EL (cell line): ENCODE data around the gene DNPEP.
"Not testable (repeated sequence)": the region's sequence is repeated elsewhere in the genome, so short reads cannot be mapped to it uniquely, and the experiment has no call there.

Experiments
- DNase-seq: peaks from one replicate; pipeline ENCODE4 v3.0.0-alpha.2; 2016

The DNPEP gene

DNA sequence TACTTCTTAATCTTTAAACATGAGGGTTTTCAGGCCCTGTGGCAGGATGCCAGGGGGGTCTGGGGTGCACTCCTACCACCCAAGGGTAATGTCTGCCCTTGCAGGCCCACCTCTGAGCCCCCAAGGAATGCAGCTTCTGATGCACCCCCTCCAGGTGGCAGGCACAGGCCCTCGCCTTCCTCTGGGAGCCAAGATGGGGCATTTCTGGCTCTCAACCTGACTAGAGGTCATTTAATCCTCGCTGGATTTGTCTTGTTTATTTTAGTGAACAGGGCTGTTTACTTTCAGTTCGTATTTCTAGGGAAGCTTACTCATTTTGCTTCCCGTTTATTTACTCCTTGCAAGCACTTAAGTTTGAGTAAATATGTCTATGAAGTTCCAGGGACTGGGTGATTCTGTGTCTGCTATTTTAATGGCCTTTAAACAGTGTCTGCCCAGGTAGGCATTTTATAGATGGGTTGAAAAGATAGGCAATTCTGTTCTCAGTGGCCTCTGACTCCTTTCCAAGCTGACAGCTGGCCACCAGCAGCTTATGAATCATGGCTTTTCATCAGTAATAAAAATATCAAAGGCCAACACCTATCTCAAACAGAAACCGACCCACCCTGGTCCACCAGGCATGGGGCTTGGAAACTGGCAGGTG lies 11.1 kb upstream of the DNPEP start:
- DNase-seq: no peak

DNA sequence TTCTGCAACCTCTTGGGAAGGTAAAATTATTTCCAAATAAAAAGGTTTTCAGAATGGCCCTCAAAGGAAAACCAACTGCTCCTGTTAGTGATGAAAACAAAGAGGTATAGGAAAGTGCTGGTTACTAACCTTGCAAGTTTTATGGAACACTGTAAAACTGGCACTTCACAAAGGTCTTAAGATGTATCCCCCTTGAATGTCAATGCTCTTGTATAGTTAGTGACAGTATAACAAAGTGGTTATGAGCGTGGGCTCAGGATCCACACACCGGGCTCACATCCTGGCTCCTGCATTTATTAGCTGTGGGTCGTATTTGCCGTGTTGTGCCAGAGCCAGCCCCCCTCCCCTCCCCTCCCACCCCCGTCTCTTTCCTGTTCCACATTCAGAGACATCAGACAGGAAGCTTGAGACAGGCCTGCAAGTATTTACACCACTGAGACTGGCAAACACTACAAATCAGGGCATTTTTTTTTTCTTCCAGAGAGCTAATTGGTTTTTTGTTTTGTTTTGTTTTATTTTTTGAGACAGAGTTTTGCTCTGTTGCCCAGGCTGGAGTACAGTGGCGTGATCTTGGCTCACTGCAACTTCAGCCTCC lies 9.2 kb upstream of the DNPEP start:
- DNase-seq: no peak

DNA sequence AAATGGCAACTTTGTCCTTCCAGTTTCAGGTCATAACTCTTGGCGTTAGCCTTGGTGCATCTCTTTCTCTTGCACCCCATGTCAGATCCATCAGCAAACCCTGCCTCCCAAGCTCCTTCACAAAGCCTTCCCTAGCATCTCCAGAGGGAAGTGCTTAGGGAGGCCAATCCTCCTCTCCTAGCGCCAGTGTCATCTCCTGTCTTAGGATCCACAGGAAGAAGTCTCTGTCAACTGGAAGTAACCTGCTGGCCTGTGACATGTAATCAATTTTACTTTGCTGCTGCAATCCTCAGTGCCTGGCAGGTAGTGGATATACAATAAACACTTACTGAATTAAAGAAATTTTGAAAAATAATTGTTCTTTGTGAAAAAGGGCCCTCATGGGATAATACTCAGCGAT lies 7.9 kb upstream of the DNPEP start:
- DNase-seq: no peak

DNA sequence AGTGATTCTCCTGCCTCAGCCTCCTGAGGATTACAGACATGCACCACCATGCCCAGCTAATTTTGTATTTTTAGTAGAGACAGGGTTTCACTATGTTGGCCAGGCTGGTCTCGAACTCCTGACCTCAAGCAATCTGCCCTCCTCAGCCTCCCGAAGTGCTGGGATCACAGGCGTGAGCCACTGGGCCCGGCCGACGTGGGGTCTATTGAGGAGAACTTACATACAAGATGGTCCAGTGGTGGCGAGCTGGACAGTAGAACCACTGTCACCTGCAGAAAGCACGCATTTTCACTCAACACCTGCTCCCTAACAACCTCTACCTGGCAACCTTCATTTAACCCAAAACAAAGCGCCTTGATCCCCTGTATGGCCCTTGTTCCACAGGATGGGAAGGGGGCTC lies 7.3 kb upstream of the DNPEP start:
- DNase-seq: not testable (repeated sequence)

DNA sequence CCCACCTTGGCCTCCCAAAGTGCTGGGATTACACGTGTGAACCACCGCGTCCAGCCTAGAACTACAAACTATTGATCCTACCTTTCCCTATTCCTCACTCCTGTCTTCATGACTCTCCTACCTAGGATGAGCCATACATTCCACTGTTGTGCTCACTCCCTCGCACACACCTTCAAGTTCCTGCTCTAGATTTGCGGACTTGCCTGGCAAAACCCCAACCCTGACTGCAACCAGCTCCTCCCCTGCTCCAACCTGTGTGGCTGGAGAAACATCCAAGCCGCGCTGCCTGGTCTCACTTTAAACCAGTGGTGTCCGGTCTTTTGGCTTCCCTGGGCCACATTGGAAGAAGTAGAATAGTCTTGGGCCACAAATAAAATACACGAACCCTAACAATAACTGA lies 5.0 kb upstream of the DNPEP start:
- no peak for DNase-seq

DNA sequence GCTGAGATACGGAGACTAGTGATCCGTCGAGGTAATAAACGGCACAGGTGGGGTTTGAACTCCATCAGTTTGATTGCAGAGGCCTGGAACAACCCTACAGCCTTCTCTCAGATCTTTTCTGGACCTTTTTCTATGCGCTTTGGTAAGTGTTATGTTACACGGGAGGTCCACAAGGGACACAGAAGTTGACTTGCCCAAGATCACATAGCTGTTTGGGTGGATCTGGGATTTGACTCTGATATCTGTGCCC lies 1.1 kb upstream of the DNPEP start:
- DNase-seq: no peak

DNA sequence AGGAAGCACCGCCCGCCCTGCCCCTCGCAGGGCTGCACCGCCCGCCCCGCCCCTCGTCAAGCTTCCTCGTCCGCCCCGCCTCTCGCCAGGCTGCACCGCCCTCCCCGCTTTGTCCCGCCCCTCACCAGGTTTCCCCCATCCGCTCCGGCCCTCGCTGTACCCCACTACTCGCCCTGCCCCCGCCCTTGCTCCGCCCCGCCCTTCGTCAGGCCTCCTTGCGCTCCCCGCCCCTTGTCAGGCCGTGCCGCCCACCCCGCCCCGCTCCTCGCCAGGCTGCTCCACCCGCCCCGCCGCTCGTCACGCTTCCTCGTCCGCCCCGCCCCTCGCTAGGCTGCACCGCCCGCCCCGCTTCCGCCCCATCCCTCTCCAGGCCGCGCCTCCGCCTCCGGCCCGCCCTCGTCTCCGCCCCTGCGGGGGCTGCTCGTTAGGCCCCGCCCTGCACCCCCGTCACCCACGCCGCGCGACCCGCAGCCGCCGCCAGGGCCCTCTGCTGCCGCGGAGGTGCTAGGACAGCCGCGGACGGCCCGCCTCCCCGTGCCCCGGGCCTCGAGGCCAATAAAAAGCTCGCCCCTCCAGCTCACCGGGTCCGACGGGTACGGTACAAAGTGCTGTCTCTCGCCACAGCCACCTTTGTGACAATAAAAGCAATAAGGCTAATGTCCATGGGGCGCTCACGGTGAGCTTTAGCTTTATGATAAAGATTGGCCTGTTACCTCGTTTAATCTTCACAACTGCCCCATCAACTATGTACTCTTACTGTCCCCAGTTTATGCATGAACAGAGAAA lies 602 bp upstream of the DNPEP start:
- DNase-seq: peak; percentile 95

DNA sequence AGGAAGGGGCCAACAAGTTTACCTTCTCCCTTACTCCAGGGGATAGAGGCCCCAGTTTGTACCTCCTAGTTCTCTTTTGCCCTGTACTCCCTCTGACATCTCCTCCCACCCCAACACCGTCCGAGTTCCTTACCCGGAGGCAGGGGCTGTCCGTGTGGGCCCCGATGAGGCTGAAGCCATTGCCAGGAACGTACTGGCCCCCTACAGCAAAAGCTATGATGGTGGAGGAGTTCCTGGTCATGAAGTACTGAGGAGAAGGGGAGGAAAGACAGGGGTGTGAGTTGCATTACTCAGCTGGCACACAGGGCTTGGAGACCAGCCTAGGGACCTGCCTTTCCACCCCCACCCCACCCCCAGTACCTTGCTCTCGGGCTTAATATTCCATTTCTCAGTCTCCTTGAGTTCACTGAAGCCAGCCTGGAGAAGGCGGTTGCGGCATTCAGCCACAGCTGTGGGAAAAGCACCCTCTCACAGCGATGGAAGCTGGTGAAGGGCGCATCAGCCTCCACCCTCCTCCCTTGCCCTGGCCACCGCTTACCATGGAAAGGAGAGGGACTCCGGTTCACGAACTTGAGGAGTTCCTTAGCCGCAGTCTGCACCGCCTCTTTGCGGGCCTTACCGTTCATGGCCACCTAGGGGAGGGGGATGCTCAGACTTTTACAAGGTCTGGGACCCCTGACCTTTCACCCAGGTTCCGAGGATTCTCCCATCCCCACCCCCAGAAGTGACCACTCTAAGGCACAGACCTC lies 1.0 kb downstream of the DNPEP start:
- DNase-seq: no peak

DNA sequence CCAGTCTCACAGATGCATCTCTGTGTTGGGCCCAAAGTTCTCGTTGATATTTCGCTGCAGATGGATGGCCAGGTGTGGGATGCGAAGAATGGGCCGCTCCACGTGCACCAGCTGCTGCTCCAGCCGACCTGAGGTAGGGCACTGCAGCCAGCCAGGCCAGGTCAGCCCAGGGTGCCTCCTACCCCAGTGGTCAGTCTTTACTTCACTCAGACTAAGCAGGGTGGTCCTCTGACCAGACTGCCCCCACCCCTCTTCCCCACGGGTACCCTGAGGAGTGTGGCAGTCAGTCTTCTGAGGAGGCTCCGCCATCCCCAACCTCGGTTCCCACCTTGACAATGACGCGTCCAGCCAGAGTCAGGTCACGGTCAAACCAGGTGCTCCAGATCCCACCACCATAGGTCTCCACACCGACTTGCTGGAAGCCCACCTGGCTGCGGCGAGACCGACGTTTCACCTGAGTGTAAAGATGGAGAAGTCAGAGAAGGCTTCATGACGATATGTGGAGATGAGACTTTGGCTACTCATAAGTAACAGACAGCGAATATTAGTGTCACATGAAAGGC lies 1.7 kb downstream of the DNPEP start:
- no peak for DNase-seq

DNA sequence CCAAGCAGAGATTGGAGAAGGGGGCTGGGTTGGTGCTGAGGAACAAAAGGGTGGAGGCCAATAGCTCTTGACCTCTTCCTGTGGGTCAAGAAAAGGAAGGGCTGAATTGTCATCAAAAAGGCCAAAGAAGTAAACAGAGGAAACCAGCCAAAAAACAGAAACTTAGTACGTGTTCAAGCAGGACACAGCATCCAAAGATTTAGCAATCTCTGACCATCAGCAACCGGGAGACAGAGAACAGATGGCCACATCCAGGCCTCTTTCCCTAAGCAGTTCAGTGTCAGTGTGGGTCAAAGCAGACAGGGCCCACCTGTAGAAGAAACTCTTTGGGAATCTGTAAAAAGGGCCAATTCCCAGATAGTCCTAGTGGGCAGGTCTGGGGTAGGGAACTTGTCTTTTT lies 2.9 kb downstream of the DNPEP start:
- DNase-seq: no peak

DNA sequence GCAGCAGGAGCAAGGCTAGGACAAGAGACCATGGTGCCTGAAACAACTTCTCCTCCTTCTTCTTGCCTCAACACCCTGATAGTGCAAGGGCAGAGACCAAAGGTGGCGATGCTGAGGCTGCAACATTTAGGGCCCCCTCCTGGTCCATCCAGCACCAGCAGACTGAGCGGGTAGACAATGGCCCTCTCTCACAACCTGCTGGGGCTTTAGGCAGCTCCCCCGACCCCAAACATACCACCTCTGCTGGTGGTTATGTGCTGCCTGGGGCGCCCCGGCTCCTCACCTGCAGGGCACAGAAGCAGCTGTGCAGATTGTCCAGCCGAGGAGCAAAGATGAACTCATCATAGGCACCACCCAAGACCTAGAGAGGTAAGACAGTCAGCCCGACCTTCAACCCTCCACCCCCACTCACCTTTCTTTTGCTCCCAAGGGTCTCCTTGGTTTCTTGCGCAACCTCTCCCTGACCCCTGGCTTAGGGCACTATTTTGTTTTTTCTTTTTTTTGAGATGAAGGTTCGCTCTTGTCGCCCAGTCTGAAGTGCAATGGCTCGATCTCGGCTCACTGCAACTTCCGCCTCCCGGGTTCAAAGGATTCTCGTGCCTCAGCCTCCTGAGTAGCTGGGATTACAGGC lies 3.5 kb downstream of the DNPEP start:
- DNase-seq: no peak

DNA sequence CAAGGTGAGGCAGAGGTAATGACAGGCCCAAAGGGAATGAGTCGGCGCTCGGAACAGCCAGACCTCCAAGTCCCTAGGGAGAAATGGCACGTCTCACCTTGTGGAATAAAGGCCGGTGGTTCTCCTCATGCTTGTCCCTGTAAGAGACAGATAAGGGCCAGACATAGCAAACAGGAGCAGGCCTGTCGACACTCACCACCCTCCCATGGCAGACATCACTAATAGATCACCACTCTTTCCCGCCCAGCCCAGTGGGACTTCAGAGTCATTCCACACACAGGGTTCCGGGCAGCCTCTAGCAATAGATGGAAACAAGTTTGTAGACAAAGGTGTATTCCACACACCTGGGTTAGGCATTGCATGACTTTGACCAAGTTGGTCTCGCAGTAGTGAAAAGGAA lies 6.3 kb downstream of the DNPEP start:
- no peak for DNase-seq

DNA sequence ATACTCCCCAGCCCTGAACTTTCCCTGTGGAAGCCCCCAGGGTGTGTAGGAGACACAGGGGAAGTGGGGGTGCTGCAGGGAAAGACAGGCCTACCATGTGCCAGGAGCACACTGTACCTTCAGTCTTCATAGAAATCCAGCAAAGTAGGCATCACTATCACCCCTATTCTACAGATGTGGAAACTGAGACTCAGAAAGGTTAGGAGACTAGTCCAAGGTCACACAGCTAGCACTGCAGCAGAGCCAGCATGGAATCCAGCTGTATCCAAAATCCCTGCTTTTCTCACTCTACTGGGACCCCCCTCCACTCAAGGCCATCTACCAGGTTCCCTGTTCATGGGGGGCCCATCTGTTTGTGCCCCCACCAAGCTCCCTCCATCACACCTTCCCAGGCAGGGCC lies 6.8 kb downstream of the DNPEP start:
- no peak for DNase-seq

DNA sequence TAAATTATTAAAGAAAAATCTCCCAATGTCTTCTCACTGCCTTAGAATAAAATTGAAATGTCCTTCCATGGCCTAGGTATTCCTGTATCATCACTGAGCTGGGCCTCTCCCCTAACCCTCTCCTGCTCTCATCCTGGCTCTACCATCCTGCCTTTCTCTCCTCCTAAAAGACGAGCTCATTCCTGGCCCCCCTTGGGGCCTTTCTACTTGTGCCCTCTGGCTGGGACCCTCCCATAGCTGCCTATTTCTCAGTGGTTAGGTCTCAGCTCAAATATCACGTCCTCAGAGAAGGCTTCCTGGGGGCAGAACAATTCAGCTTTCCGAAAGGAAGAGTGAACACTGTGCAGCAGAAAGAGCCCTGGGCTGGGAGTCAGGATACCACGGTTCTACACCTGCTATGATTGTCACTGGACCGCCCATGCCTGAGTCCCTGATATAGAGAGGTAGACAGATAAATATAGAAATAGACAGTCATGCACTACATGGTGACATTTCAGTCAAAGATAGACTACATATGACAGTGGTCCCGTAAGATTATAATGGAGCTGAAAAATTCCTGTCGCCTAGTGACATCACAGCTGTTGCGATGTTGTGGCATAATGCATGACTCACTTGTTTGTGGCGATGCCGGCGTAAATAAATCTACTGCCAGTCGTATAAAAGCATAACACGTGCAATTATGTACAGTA lies 9.4 kb downstream of the DNPEP start:
- no peak for DNase-seq

DNA sequence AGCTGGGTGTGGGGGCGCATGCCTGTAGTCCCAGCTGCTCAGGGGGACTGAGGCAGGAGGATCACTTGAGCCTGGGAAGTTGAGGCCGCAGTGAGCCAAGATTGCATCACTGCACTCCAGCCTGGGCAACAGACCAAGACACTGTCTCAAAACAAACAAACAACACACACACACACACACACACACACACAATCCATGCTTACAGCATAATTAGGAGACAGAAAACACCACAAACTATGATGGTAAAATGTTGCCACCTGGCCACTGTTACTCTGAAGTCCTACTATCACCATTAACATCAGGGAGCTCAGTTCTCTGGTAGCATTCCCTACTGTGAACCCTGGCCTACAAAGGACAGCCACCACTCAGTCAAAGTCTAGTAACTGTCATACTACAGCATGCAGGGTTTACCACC lies 18.3 kb downstream of the DNPEP start:
- DNase-seq: peak; percentile 39

DNA sequence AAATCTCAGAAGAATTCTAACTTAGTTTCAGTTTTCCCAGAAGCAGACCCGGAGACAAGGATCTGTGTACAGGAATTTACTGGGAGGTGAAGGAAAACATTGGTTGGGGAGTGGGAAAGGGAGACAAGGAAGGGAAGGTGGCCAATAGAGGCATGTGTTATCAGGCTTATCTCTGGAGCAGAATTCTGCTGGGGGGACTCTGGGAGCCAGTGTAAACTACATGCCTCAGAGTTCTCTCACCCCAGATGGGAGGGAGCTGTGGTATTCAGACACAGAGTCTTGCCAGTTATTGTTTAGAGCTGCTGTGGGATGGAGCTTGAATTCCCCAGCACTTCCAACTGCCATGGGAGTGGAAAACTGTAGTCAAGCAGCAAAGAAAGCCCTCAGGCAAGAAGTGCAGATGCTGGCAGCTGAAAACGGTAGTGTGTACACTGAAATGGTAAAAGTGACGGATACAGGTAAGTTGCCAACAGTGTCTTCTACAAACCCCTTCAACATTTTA lies 19.0 kb downstream of the DNPEP start:
- peak; percentile 78 for DNase-seq

DNA sequence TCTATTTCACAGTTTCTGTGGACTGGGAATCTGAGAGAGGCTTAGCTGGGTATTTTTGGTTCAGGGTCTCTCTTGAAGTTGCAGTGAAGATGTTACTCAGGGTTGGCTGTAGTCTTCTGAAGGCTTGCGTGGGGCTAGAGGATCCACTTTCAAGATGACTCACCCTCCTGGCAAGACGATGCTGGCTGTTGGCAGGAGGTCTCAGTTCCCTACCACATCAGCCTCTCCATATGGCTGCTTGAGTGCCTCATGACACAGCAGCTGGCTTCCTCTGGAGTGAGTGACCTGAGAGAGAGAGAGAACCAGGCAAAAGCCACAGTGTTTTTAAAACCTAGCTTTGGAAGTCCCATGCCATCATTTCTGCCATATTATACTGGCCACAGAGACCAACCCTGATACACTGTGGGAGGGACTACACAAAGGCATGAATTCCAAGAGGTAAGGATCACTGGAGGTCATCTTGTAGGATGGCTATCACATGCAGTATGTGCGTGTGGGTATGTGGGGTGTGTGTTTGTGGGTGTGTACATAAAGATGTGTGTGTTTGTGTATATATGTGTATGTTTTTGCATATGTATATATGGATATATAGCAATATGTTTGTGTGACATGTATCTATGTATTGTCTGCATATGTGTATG lies 25.1 kb downstream of the DNPEP start:
- peak; percentile 92 for DNase-seq

DNA sequence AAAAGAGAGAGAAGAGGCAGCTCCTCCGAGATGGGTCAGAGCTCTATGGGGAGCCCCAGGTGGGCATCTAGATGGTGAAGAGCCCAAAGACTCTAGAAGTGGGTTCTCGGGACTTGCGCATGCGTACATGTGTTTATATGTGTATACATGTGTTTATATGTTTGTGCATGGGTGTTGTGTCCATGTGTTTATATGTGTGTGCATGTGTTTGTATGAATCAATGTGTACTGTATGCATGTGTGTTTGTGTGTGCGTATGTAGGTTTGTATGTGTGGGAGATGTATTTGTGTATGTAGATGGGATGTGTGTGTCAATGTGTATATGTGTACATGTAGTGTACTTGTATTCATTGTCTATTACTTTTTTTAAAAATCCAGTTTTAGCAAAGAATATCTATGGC lies 25.6 kb downstream of the DNPEP start:
- no peak for DNase-seq

DNA sequence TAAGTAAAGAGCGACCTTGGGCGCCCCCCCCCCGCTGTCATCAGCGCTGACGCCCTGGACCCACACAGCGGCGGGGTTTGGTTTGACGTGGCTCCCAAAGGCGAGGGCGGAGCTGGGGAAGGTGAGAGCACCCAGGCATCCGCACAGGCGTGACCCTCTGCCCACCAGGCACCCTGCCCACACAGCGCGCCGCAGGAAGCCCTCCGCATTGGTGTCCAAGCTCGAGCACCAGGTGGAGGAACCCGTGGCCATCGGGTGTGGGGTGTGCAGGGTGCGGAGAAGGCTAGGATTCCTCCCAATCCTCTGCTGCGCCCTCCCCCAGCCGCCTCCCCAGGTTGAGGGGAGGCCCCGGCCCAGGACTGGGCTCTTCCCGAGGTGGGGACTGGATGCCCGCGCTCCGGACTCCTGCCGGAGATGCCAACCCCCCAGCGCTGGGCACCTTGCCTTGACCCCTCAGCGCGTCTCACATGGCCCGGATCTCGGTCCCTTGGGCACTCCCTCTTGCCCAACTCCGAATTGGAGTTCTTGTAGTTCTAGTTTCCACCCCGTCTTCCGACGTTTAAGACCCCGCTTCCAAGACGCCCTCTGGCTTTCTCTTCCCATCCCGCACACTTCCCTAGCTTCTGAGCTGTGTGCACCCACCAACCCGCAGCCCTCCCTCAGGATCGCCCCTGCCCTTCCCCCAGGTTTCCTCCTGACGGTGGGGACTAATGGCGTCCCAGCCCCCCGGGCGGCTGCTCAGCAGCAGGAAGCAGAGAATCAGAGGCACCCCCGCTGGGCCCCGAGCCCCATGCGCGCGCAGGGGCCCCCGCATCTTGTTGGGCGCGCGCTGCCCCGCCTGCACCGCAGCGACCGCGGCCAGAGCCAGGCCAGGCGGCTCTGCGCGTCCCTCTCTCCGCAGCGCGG lies 29.3 kb downstream of the DNPEP start:
- no peak for DNase-seq

DNA sequence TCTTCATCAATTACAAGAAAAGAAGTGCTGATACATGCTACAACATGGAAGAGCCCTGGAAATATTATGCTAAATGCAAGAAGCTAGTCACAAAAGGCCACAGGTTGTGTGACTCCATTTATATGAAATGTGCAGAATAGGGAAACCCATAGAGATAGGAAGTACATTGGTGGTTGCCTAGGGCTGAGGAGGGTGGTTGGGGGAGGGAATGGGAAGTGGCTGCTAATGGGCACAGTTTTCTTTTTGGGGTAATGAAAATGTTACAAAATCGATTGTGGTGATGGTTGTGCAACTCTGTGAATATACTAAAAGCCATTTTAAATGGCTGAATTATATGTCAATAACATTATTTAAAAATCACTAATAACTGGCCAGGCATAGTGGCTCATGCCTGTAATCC lies 30.9 kb downstream of the DNPEP start:
- DNase-seq: no peak

DNA sequence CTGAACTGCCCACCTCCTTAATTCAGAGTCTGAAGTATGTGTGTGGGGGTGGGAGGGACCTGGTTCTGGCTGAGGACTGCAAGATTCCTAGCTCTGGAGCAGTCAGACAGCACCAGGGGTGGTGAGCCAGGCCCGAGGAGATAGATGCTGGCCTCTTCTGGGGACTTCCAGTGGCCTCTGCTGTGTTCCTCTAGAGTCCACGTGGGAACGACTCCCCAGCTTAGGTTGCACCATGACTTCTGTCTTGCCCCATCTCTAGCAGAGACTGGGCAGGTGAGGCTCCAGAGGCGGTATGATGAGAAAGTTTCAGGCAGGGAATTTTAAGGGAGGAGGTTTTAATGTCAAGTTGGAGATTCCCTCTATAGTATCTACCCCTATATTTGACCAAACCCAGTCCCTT lies 33.1 kb downstream of the DNPEP start:
- no peak for DNase-seq
